Smooth muscle cell (in vitro differentiated cells): ENCODE measurements around the gene MAP7D2. TPM values are rescaled to one million over a fixed set of nuclear protein-coding genes. Genes with fewer than 3 reads are reported as not detected.

Source experiments
- DNase-seq: peaks from one replicate; lab custom pipeline; 2025; ENCODE audit not compliant: unreplicated experiment; lab: John Stamatoyannopoulos, UW
- H2AFZ ChIP-seq: fragments of 200-600 bp; sonication (generic); 2 replicates; pipeline ENCODE4 v1.6.0; 2016; ENCODE audit warnings: antibody characterized with exemption, low read depth, mild to moderate bottlenecking
- H3F3A ChIP-seq: fragments of 200-600 bp; sonication (generic); 2 replicates; pipeline ENCODE4 v1.6.0; 2017; ENCODE audit warnings: antibody characterized with exemption, low read depth
- H3K27ac ChIP-seq: fragments of 200-600 bp; sonication (generic); 2 replicates; pipeline ENCODE4 v1.5.1; 2016; ENCODE audit warnings: low read depth, mild to moderate bottlenecking
- H3K27me3 ChIP-seq: fragments of 200-600 bp; sonication (generic); 2 replicates; pipeline ENCODE4 v1.6.1; 2016; ENCODE audit warnings: low read depth, mild to moderate bottlenecking
- H3K36me3 ChIP-seq: fragments of 200-600 bp; sonication (generic); 2 replicates; pipeline ENCODE4 v1.5.1; 2016; ENCODE audit warnings: low read depth
- H3K4me1 ChIP-seq: fragments of 200-600 bp; sonication (generic); 2 replicates; pipeline ENCODE4 v1.5.1; 2016; ENCODE audit warnings: low read depth
- H3K4me2 ChIP-seq: fragments of 200-600 bp; sonication (generic); 2 replicates; pipeline ENCODE4 v1.6.0; 2016; ENCODE audit warnings: mild to moderate bottlenecking
- H3K4me3 ChIP-seq: fragments of 200-600 bp; sonication (generic); 2 replicates; pipeline ENCODE4 v1.5.1; 2016; ENCODE audit warnings: mild to moderate bottlenecking
- H3K79me2 ChIP-seq: fragments of 200-600 bp; sonication (generic); 2 replicates; pipeline ENCODE4 v1.6.0; 2016; ENCODE audit warnings: low read depth, mild to moderate bottlenecking
- H3K9ac ChIP-seq: fragments of 200-600 bp; sonication (generic); 2 replicates; pipeline ENCODE4 v1.6.0; 2016; ENCODE audit warnings: low read depth
- H3K9me3 ChIP-seq: fragments of 200-600 bp; sonication (generic); replicated peaks from 2 replicates; pipeline ENCODE4 v1.5.1; 2016; ENCODE audit warnings: low read depth
- H4K20me1 ChIP-seq: fragments of 200-600 bp; sonication (generic); 2 replicates; pipeline ENCODE4 v1.6.0; 2016; ENCODE audit warnings: low read depth
- CTCF ChIP-seq: fragments of 200-600 bp; sonication (generic); IDR thresholded peaks from 2 replicates; pipeline ENCODE4 v1.5.1; 2017; ENCODE audit warnings: borderline replicate concordance, mild to moderate bottlenecking, antibody characterized with exemption; ENCODE audit not compliant: insufficient read depth, poor library complexity, severe bottlenecking
- WGBS: methylation state at CpG from one replicate; pipeline ENCODE4 v1.1.7; 2016; ENCODE audit warnings: low lambda C conversion rate; 5-methylcytosine and 5-hydroxymethylcytosine counted together
- polyA plus RNA-seq: library from polyadenylated mRNA; unstranded; fragments of >200 nt; fragmentation: Nextera tagmentation; extraction: Ambion mirVana; gene quantifications from 2 replicates; pipeline ENCODE4 v1.2.1, GENCODE V29; 2016
- total RNA-seq: library from RNA; depleted of rRNA; stranded (reverse); fragments of >200 nt; gene quantifications from 2 replicates; pipeline ENCODE4 v1.2.3, GENCODE V29; 2014

The MAP7D2 gene
- total and polyA plus RNA-seq, 2 experiments from 2014 or later = 0.18 TPM; not detected in 1

GRCh38 chrX:20007962-20008622 is 108.6 kb downstream of the MAP7D2 start:
- H3K9ac ChIP-seq = no peak overlapping the region
- no peaks in the 10 kb centered on the region for H4K20me1 ChIP-seq
- H3K36me3 ChIP-seq = no peaks in the 10 kb centered on the region
- 82% methylated on average over 7 of the region's 7 CpGs for WGBS
- H3K27me3 ChIP-seq = no peaks in the 10 kb centered on the region
- no peaks in the 10 kb centered on the region for H3K4me1 ChIP-seq
- no peak overlapping the region for H3K4me2 ChIP-seq
- no peak overlapping the region for H2AFZ ChIP-seq
- no peaks in the 10 kb centered on the region for H3K79me2 ChIP-seq
- no peak overlapping the region for H3K27ac ChIP-seq
- TF ChIP-seq CTCF = no peak
- no peak overlapping the region for H3K4me3 ChIP-seq
- H3K9me3 ChIP-seq = no peaks in the 10 kb centered on the region
- no peak for DNase-seq
- H3F3A ChIP-seq = no peaks in the 10 kb centered on the region

GRCh38 chrX:20005883-20006282 is 110.8 kb downstream of the MAP7D2 start:
- DNase-seq = no peak
- Histone ChIP-seq H3K27ac (no peak overlapping the region), H3K36me3 (no peaks in the 10 kb centered on the region), H4K20me1 (no peaks in the 10 kb centered on the region), H3K9ac (no peak overlapping the region), H2AFZ (no peak overlapping the region), H3K4me2 (no peak overlapping the region), H3K4me1 (no peaks in the 10 kb centered on the region), H3K9me3 (no peaks in the 10 kb centered on the region), H3F3A (no peaks in the 10 kb centered on the region), H3K4me3 (no peak overlapping the region), H3K27me3 (no peaks in the 10 kb centered on the region), H3K79me2 (no peaks in the 10 kb centered on the region)
- WGBS = 86% methylated on average over 2 of the region's 2 CpGs
- TF ChIP-seq CTCF = no peak

GRCh38 chrX:20001588-20001987 is 115.1 kb downstream of the MAP7D2 start:
- Histone ChIP-seq H3K27ac (no peak overlapping the region), H3K79me2 (no peaks in the 10 kb centered on the region), H3K36me3 (no peaks in the 10 kb centered on the region), H3F3A (no peaks in the 10 kb centered on the region), H3K27me3 (no peaks in the 10 kb centered on the region), H3K4me3 (no peak overlapping the region), H3K4me1 (no peaks in the 10 kb centered on the region), H3K9me3 (no peaks in the 10 kb centered on the region), H3K9ac (no peak overlapping the region), H3K4me2 (no peak overlapping the region), H2AFZ (no peak overlapping the region), H4K20me1 (no peaks in the 10 kb centered on the region)
- TF ChIP-seq CTCF = no peak
- 80% methylated on average over 4 of the region's 4 CpGs for WGBS
- DNase-seq = no peak

GRCh38 chrX:19991350-19991718 is 125.4 kb downstream of the MAP7D2 start:
- no peak overlapping the region for H3K27ac ChIP-seq
- H3F3A ChIP-seq = no peaks in the 10 kb centered on the region
- no peak overlapping the region for H3K9ac ChIP-seq
- H3K36me3 ChIP-seq = no peaks in the 10 kb centered on the region
- no peaks in the 10 kb centered on the region for H3K4me1 ChIP-seq
- no peak for TF ChIP-seq CTCF
- peak overlapping the region; percentile 78 for H2AFZ ChIP-seq
- H3K27me3 ChIP-seq = no peaks in the 10 kb centered on the region
- H3K9me3 ChIP-seq = no peaks in the 10 kb centered on the region
- peaks cover 3% of the 10 kb centered on the region for H3K79me2 ChIP-seq
- DNase-seq = no peak
- H3K4me2 ChIP-seq = peak overlapping the region; percentile 78
- H4K20me1 ChIP-seq = no peaks in the 10 kb centered on the region
- WGBS = 86% methylated on average over 6 of the region's 6 CpGs
- H3K4me3 ChIP-seq = peak overlapping the region; percentile 64
